HepG2 (cell line): ENCODE measurements around the gene TFB1M. TPM values are rescaled to one million over a fixed set of nuclear protein-coding genes. Genes with fewer than 3 reads are reported as not detected.

ENCODE experiments used
- EP300 ChIP-seq, 3 experiments: sonication (generic) in 1 of 3; formaldehyde crosslinking in 1 of 3; IDR thresholded peaks; 2 replicates each; pipeline versions ENCODE4 v1.5.1 to v1.6.1; 2011 to 2020; ENCODE audit warnings: low read depth in 2 of 3, low read length in 2 of 3, borderline replicate concordance in 1 of 3, improper control_type of control experiment in 1 of 3, mild to moderate bottlenecking in 1 of 3, missing genetic modification reagents in 1 of 3, moderate library complexity in 1 of 3
- HMG20B ChIP-seq: conservative IDR thresholded peaks from 2 replicates; pipeline ENCODE4 v1.6.1; 2016; ENCODE audit warnings: missing genetic modification reagents, missing compliant biosample characterization
- HMGA1 ChIP-seq: sonication (generic); formaldehyde crosslinking; conservative IDR thresholded peaks from 2 replicates; pipeline ENCODE4 v1.4.0; 2020; ENCODE audit warnings: missing genetic modification reagents
- POLR2G ChIP-seq: fragments of 200-400 bp; formaldehyde crosslinking; IDR thresholded peaks from 2 replicates; pipeline ENCODE4 v1.6.1; 2018; ENCODE audit warnings: mild to moderate bottlenecking, low read depth, low read length, moderate library complexity
- SP4 ChIP-seq: sonication (generic); formaldehyde crosslinking; IDR thresholded peaks from 2 replicates; pipeline ENCODE4 v1.8.1; 2023; ENCODE audit warnings: mild to moderate bottlenecking, missing genetic modification reagents
- SSRP1 ChIP-seq: IDR thresholded peaks from 2 replicates; pipeline ENCODE4 v1.6.1; 2016; ENCODE audit warnings: control low read depth
- ZNF20 ChIP-seq: sonication (generic); formaldehyde crosslinking; IDR thresholded peaks from 2 replicates; pipeline ENCODE4 v1.4.0; 2020; ENCODE audit warnings: mild to moderate bottlenecking, moderate library complexity, missing genetic modification reagents
- ZNF224 ChIP-seq: sonication (generic); formaldehyde crosslinking; IDR thresholded peaks from 2 replicates; pipeline ENCODE4 v1.5.0; 2020; ENCODE audit warnings: mild to moderate bottlenecking, missing genetic modification reagents
- ZNF3 ChIP-seq: IDR thresholded peaks from 2 replicates; pipeline ENCODE4 v1.7.0; 2017; ENCODE audit warnings: inconsistent platforms
- ZNF564 ChIP-seq: sonication (generic); formaldehyde crosslinking; IDR thresholded peaks from 2 replicates; pipeline ENCODE4 v1.8.1; 2023; ENCODE audit warnings: mild to moderate bottlenecking, missing genetic modification reagents
- polyA plus RNA-seq, 8 experiments: library from polyadenylated mRNA; depleted of rRNA in 3 of 8; stranded (reverse) in 7 of 8; unstranded in 1 of 8; fragments of >200 nt; fragmentation: Illumina TruSeq in 4 of 8; extraction: Trizol in 4 of 8; gene quantifications; 2 replicates each; pipeline versions ENCODE4 v1.2.1 to v1.2.3, GENCODE V29; 2011 to 2016; ENCODE audit warnings: low read depth in 4 of 8, missing spikeins in 1 of 8, mixed read lengths in 1 of 8; ENCODE audit not compliant: insufficient read depth in 1 of 8
- total RNA-seq, 5 experiments: library from RNA; depleted of rRNA; stranded (reverse); fragments of >200 nt; fragmentation: Illumina TruSeq; extraction: Trizol; gene quantifications; 2 replicates each; pipeline ENCODE4 v1.2.3, GENCODE V29; 2016; ENCODE audit warnings: low read depth in 1 of 5
- TF ChIP-seq, protein P1 (sequence below): sonication (generic); formaldehyde crosslinking; IDR thresholded peaks from 2 replicates; pipeline ENCODE4 v1.5.1; 2020; ENCODE audit warnings: mild to moderate bottlenecking, missing genetic modification reagents, moderate library complexity
- TF ChIP-seq, protein P2 (sequence below), 2 experiments: sonication (generic) in 1 of 2; formaldehyde crosslinking in 1 of 2; IDR thresholded peaks; 2 replicates each; pipeline versions ENCODE4 v1.4.0 to v1.6.1; 2016 to 2020; ENCODE audit warnings: borderline replicate concordance in 1 of 2, low read depth in 1 of 2, mild to moderate bottlenecking in 1 of 2, missing genetic modification reagents in 1 of 2
- TF ChIP-seq, protein P3 (sequence below): sonication (generic); formaldehyde crosslinking; IDR thresholded peaks from 2 replicates; pipeline ENCODE4 v1.4.0; 2020; ENCODE audit warnings: missing genetic modification reagents
- TF ChIP-seq, protein P4 (sequence below): IDR thresholded peaks from 2 replicates; pipeline ENCODE4 v1.6.1; 2016; ENCODE audit warnings: low read depth, borderline replicate concordance

TFB1M gene
- total and polyA plus RNA-seq, 2 of the 13 experiments (the other 11 are each of a cell fraction or from before 2014, with no cell fraction given) = 91.4 to 122 TPM

DNA sequence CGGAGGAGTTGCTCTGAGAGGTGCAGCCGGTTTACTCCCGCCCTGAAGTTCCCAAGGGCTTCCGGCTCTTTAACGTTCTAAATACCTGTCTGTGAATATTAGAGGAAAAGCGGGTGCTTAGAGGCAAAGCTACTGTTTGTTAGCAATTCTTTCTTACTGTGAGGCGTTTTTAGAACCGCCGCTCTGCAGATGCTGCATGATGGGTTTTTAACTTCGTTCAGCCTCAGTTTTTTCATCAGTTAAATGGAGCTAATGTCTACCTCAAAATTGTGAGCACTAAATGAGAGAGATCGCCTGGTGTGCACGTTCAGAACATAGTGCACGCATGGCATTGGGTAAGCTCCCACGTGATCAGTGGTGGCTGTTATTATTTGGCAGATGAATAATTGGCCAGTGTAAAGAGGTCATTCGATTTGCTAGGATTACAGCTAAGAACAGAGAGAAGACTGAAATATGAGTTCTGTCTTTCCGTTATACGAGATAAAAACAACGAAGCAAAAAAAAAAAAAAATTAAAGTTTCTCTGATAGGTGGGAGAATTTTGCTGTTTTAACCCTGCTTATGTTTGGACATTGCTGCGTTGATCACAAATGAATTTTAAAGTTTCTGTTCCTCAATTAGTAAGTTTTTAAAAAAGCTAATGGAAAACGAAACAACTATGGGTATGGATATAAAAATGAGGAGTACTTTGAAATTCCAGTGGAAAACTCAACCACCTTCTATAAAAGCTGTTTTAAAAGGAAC lies 660 bp upstream of the TFB1M start (continued):
- TF ChIP-seq POLR2G (peak; percentile 77), ZNF224 (peak; percentile 67; the same call in 1 of the 2 replicates), HMGA1 (CRISPR knock-in tag) (no peak), EP300 (IDR thresholded peaks at IDR 0.05; ENCODE audit: low read depth in 2 of 2, low read length in 2 of 2) (peak; percentile 13 to 55), EP300 (CRISPR knock-in tag; IDR thresholded peaks at IDR 0.05; ENCODE audit: borderline replicate concordance) (peak; percentile 79), HMG20B (CRISPR knock-in tag) (peak; percentile 70), ZNF3 (CRISPR knock-in tag) (peak; percentile 84; the same call in 1 of the 2 replicates), ZNF20 (CRISPR knock-in tag) (0 out of 2 replicates have a peak, but pooled peaks have one; percentile 30), ZNF564 (CRISPR knock-in tag) (no peak), SP4 (no peak), SSRP1 (CRISPR knock-in tag) (no peak; the same call in 1 of the 2 replicates)
- TF ChIP-seq, protein P1, sequence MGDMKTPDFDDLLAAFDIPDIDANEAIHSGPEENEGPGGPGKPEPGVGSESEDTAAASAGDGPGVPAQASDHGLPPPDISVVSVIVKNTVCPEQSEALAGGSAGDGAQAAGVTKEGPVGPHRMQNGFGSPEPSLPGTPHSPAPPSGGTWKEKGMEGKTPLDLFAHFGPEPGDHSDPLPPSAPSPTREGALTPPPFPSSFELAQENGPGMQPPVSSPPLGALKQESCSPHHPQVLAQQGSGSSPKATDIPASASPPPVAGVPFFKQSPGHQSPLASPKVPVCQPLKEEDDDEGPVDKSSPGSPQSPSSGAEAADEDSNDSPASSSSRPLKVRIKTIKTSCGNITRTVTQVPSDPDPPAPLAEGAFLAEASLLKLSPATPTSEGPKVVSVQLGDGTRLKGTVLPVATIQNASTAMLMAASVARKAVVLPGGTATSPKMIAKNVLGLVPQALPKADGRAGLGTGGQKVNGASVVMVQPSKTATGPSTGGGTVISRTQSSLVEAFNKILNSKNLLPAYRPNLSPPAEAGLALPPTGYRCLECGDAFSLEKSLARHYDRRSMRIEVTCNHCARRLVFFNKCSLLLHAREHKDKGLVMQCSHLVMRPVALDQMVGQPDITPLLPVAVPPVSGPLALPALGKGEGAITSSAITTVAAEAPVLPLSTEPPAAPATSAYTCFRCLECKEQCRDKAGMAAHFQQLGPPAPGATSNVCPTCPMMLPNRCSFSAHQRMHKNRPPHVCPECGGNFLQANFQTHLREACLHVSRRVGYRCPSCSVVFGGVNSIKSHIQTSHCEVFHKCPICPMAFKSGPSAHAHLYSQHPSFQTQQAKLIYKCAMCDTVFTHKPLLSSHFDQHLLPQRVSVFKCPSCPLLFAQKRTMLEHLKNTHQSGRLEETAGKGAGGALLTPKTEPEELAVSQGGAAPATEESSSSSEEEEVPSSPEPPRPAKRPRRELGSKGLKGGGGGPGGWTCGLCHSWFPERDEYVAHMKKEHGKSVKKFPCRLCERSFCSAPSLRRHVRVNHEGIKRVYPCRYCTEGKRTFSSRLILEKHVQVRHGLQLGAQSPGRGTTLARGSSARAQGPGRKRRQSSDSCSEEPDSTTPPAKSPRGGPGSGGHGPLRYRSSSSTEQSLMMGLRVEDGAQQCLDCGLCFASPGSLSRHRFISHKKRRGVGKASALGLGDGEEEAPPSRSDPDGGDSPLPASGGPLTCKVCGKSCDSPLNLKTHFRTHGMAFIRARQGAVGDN (CRISPR knock-in tag) = no peak; the same call in 1 of the 2 replicates
- TF ChIP-seq, protein P2, sequence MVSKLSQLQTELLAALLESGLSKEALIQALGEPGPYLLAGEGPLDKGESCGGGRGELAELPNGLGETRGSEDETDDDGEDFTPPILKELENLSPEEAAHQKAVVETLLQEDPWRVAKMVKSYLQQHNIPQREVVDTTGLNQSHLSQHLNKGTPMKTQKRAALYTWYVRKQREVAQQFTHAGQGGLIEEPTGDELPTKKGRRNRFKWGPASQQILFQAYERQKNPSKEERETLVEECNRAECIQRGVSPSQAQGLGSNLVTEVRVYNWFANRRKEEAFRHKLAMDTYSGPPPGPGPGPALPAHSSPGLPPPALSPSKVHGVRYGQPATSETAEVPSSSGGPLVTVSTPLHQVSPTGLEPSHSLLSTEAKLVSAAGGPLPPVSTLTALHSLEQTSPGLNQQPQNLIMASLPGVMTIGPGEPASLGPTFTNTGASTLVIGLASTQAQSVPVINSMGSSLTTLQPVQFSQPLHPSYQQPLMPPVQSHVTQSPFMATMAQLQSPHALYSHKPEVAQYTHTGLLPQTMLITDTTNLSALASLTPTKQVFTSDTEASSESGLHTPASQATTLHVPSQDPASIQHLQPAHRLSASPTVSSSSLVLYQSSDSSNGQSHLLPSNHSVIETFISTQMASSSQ (IDR thresholded peaks at IDR 0.05; ENCODE audit: low read depth) = no peak; the same call in 1 of the 2 replicates
- TF ChIP-seq, protein P2 (CRISPR knock-in tag; IDR thresholded peaks at IDR 0.05; ENCODE audit: borderline replicate concordance) = no peak
- TF ChIP-seq, protein P3, sequence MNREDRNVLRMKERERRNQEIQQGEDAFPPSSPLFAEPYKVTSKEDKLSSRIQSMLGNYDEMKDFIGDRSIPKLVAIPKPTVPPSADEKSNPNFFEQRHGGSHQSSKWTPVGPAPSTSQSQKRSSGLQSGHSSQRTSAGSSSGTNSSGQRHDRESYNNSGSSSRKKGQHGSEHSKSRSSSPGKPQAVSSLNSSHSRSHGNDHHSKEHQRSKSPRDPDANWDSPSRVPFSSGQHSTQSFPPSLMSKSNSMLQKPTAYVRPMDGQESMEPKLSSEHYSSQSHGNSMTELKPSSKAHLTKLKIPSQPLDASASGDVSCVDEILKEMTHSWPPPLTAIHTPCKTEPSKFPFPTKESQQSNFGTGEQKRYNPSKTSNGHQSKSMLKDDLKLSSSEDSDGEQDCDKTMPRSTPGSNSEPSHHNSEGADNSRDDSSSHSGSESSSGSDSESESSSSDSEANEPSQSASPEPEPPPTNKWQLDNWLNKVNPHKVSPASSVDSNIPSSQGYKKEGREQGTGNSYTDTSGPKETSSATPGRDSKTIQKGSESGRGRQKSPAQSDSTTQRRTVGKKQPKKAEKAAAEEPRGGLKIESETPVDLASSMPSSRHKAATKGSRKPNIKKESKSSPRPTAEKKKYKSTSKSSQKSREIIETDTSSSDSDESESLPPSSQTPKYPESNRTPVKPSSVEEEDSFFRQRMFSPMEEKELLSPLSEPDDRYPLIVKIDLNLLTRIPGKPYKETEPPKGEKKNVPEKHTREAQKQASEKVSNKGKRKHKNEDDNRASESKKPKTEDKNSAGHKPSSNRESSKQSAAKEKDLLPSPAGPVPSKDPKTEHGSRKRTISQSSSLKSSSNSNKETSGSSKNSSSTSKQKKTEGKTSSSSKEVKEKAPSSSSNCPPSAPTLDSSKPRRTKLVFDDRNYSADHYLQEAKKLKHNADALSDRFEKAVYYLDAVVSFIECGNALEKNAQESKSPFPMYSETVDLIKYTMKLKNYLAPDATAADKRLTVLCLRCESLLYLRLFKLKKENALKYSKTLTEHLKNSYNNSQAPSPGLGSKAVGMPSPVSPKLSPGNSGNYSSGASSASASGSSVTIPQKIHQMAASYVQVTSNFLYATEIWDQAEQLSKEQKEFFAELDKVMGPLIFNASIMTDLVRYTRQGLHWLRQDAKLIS (CRISPR knock-in tag) = 0 out of 2 replicates have a peak, but pooled peaks have one; percentile 59
- TF ChIP-seq, protein P4, sequence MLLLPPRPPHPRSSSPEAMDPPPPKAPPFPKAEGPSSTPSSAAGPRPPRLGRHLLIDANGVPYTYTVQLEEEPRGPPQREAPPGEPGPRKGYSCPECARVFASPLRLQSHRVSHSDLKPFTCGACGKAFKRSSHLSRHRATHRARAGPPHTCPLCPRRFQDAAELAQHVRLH (CRISPR knock-in tag) = peak; percentile 20; the same call in 1 of the 2 replicates
